ENCODE results near the gene RPS6KB1. TPM values are rescaled to one million over a fixed set of nuclear protein-coding genes. Genes with fewer than 3 reads are reported as not detected.

The RPS6KB1 gene
- total and polyA plus RNA-seq, 2 donors from 2014 or later = 10.5 to 34.8 TPM

- Histone ChIP-seq H3K9me3 (ENCODE audit: control insufficient read depth in 2 of 3, insufficient read depth in 1 of 3, low read length in 3 of 3) (no peaks in the 10 kb centered on the region), H3K4me3 (ENCODE audit: low read length in 3 of 3) (no peak overlapping the region), H3K4me1 (ENCODE audit: control insufficient read depth in 2 of 3, insufficient read depth in 2 of 3, low read depth in 1 of 3, low read length in 3 of 3) (no peaks in the 10 kb centered on the region), H3K27me3 (ENCODE audit: control insufficient read depth, insufficient read depth, low read length) (no peaks in the 10 kb centered on the region), H3K36me3 (ENCODE audit: control insufficient read depth in 2 of 3, insufficient read depth in 3 of 3, low read length in 3 of 3) (peaks cover 0 to 9% (median 7%) of the 10 kb centered on the region in 3 donors), H3K27ac (ENCODE audit: low read depth in 2 of 2, low read length in 2 of 2) (no peak overlapping the region), H3K9ac (ENCODE audit: low read length in 3 of 3) (no peak overlapping the region)
- intact Hi-C loops (cut with DNase I) = no loop called here
- FAIRE-seq (no peak), DNase-seq (no peak)
- TF ChIP-seq, protein P1, sequence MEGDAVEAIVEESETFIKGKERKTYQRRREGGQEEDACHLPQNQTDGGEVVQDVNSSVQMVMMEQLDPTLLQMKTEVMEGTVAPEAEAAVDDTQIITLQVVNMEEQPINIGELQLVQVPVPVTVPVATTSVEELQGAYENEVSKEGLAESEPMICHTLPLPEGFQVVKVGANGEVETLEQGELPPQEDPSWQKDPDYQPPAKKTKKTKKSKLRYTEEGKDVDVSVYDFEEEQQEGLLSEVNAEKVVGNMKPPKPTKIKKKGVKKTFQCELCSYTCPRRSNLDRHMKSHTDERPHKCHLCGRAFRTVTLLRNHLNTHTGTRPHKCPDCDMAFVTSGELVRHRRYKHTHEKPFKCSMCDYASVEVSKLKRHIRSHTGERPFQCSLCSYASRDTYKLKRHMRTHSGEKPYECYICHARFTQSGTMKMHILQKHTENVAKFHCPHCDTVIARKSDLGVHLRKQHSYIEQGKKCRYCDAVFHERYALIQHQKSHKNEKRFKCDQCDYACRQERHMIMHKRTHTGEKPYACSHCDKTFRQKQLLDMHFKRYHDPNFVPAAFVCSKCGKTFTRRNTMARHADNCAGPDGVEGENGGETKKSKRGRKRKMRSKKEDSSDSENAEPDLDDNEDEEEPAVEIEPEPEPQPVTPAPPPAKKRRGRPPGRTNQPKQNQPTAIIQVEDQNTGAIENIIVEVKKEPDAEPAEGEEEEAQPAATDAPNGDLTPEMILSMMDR (IDR thresholded peaks at IDR 0.05; ENCODE audit: borderline replicate concordance, extremely low read depth, insufficient read depth) = no peak
Observed at GRCh38 chr17:59884861-59885260, 8.1 kb upstream of the RPS6KB1 start.

- peaks cover 0 to 7% (median 4%) of the 10 kb centered on the region in 3 donors for H3K36me3 ChIP-seq (ENCODE audit: control insufficient read depth in 2 of 3, insufficient read depth in 3 of 3, low read length in 3 of 3)
Observed at GRCh38 chr17:59888145-59888750, 4.7 kb upstream of the RPS6KB1 start.

GRCh38 chr17:59890720-59891119, 2.2 kb upstream of the RPS6KB1 start:
- no peak overlapping the region for H3K27ac ChIP-seq (ENCODE audit: low read depth in 2 of 2, low read length in 2 of 2)
- peaks cover 0 to 7% (median 4%) of the 10 kb centered on the region in 3 donors for H3K4me1 ChIP-seq (ENCODE audit: control insufficient read depth in 2 of 3, insufficient read depth in 2 of 3, low read depth in 1 of 3, low read length in 3 of 3)
- no peaks in the 10 kb centered on the region for H3K9me3 ChIP-seq (ENCODE audit: control insufficient read depth in 2 of 3, insufficient read depth in 1 of 3, low read length in 3 of 3)
- FAIRE-seq (no peak), DNase-seq (no peak)
- intact Hi-C loops (cut with DNase I) = no loop called here
- TF ChIP-seq, protein P1 (IDR thresholded peaks at IDR 0.05; ENCODE audit: borderline replicate concordance, extremely low read depth, insufficient read depth) = no peak
- H3K9ac ChIP-seq (ENCODE audit: low read length in 3 of 3) = no peak overlapping the region
- no peaks in the 10 kb centered on the region for H3K27me3 ChIP-seq (ENCODE audit: control insufficient read depth, insufficient read depth, low read length)
- H3K36me3 ChIP-seq (ENCODE audit: control insufficient read depth in 2 of 3, insufficient read depth in 3 of 3, low read length in 3 of 3) = peaks cover 0 to 4% (median 2%) of the 10 kb centered on the region in 3 donors
- no peak overlapping the region for H3K4me3 ChIP-seq (ENCODE audit: low read length in 3 of 3)

More at GRCh38 chr17:59888145-59888750, 4.7 kb upstream of the RPS6KB1 start:
- Histone ChIP-seq H3K27ac (ENCODE audit: low read depth in 2 of 2, low read length in 2 of 2) (no peak overlapping the region), H3K9ac (ENCODE audit: low read length in 3 of 3) (no peak overlapping the region), H3K27me3 (ENCODE audit: control insufficient read depth, insufficient read depth, low read length) (no peaks in the 10 kb centered on the region), H3K4me3 (ENCODE audit: low read length in 3 of 3) (no peak overlapping the region), H3K9me3 (ENCODE audit: control insufficient read depth in 2 of 3, insufficient read depth in 1 of 3, low read length in 3 of 3) (no peaks in the 10 kb centered on the region), H3K4me1 (ENCODE audit: control insufficient read depth in 2 of 3, insufficient read depth in 2 of 3, low read depth in 1 of 3, low read length in 3 of 3) (peaks cover 0 to 4% (median 0%) of the 10 kb centered on the region in 3 donors)
- intact Hi-C loops (cut with DNase I) = no loop called here
- TF ChIP-seq, protein P1 (IDR thresholded peaks at IDR 0.05; ENCODE audit: borderline replicate concordance, extremely low read depth, insufficient read depth) = no peak
- no peak for FAIRE-seq
- no peak for DNase-seq

Data from kidney (tissue), 14 donors.